GM19240 (cell line): ENCODE results near the gene OR5V1.
"Not testable (repeated sequence)": the region's sequence is repeated elsewhere in the genome, so short reads cannot be mapped to it uniquely, and the experiment has no call there.

ENCODE experiments used
- DNase-seq: peaks from one replicate; pipeline ENCODE4 v3.0.0; 2011; ENCODE audit warnings: low spot score; ENCODE audit not compliant: insufficient read length

OR5V1 gene

DNA sequence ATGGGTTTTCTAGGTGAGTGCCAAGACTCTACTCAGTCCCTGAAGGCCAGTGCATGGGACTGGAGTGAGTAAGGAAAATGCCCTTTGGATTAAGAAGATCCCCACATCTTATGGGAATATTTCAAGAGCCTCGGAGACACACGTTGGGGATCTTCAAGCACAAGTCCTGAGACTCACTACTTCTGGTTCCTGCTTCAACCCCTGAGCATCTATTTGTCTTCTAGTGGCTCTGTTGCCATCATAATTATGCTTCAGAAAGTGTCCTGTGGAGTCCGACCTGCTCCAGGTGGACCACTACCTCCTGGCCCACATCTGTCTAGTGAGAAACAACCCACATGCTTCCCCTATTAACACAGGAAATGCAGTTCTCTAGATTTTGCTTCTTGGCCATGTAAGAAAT, at the start of gene OR5V1:
Gene OR5V1, minus strand, starts transcription at position 101 of the 400 bp plus-strand sequence. CDS start 12,670 bp downstream, outside the sequence.
- no peak for DNase-seq

DNA sequence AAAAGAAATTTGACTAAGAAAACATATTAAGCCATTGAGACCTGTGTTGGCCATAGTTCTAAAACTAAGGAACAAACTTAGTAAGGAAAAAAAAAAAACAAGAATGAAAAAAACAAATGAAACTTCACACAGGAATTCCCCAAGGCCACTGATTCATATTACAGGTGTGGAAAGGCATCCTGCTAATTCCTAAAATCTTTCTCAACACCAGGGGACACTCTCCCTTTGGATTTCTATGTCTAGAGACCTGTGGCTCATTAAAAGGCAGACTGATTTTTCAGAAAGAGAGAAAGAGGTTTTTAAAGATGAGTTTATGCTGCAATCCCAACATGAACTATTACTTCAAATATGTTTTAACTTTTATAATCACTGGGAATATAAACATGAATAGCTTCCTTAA, 45.9 kb upstream of the OR5V1 start, which contains the start of gene OR12D1:
Gene OR12D1, plus strand, starts transcription at position 341 of the 400 bp plus-strand sequence.
- no peak for DNase-seq

DNA sequence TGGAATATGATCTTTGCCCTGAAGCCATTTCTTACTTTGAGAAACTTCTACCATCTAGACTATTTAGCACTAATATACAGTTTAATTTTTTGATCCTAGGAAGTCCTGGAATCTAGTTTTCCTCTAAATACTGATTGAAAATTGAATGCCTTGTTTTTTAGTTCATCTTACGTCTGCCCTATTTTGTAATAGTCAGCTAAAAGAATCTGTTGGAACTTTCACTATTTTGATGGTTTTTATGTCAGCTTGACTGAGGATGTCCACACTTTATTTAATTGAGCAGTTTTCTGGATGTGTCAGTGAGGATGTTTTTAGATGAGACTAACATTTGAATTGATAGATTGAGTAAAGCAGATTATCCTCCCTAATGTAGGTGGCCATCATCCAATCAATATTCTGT, 35.1 kb upstream of the OR5V1 start:
- no peak for DNase-seq

- no peak for DNase-seq
Measured at GRCh38 chr6:29399525-29399924, 30.9 kb upstream of the OR5V1 start.

DNA sequence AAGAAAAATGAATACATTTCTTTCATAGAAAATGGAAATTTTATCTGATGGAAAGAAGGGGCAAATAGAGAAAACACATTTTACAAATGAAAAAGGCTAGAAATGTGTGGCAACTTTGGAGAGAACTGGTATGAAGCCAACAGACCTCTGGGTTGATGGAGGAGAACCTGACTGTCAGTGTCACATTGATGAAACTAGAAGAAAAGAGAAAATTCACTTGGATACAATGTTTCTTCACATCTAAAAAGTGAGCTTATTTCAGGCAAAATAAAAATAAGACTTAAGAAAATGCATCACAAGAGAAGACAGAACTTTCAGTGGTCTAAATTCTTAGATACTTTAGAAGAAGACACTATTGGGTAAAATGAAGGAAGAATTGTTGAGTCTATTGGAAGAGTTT, 26.7 kb upstream of the OR5V1 start, which contains the start of gene OR12D2:
Gene OR12D2, plus strand, starts transcription at position 301 of the 400 bp plus-strand sequence. CDS start 1,069 bp downstream, outside the sequence.
- DNase-seq = no peak

DNA sequence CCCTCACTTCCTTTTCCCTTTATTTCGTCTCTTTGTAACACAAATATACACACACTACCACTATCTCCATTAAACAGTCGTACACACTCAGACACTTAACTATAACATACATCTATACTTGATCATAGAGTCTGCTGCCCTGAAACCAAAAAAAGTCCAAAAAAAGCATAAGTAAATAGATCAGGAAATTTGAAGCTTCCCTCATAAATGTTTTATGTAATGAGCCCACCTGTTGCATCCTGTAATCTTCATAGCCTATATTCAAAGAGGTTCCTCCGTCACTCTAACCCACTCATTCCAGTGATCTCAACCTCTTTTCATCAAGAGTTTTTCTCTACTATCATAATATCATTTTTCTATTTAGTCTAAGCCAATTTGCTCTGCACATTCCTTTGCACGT, 19.9 kb upstream of the OR5V1 start:
- DNase-seq = no peak

- no peak for DNase-seq
Measured at GRCh38 chr6:29376003-29376402, 7.3 kb upstream of the OR5V1 start.

GRCh38 chr6:29375191-29375590, 6.5 kb upstream of the OR5V1 start, which contains the start of gene OR12D3:
TSS of gene OR12D3 (minus strand) at chr6:29375291. CDS start at chr6:29375287, 4 bp downstream.
- no peak for DNase-seq

DNA sequence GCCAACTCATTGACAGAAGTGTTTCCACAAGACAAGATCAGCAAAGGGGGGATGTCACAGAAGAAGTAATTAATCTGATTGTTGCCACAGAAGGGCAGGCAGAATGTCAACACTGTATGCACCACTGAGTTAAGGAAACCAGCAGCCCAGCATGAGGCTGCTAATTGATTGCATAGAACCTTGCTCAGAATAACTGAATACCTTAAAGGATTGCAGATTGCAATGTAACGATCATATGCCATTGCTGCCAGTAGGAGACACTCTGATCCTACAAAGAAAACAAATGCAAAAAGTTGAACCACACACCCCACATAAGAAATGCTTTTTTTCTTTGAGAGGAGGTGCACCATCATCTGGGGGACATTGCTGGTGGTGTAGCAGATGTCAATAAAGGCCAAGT, 13.1 kb downstream of the OR5V1 start:
- DNase-seq = no peak

DNA sequence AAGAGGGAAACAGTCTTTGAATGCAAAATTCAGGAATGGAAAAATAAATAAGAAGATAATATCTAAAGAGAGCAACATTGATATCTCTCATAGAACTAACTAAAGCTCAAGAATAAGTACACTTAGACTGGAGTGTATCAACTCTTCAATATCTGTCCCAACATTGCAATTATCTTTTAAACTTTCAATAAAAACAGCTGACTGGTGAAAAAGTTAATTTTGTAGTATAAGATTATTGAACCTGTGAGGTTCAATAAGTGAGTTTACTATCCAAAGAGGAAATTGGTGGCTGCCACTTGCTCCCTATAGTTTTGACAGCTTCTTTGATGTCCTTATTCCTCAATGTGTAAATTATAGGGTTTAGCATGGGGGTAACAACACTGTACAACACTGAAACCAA, 13.7 kb downstream of the OR5V1 start:
- DNase-seq = no peak

- not testable (repeated sequence) for DNase-seq
Measured at GRCh38 chr6:29349348-29349747, 19.3 kb downstream of the OR5V1 start.

DNA sequence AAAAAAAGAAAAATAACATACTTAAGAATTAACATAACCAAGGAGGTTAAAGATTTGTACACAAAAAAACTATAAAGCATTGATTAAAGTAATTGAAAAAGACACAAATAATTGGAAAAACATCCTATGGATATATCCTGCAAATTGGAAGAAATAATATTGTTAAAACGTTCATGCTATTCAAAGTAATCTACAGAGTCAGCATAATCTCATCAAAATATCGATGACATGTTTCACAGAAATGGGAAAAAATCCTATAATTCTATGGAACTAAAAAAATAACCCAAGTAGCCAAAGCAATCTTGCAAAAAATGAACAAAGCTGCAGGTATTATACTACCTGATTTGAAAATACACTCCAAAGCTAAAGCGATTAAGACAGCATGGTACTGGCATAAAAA, 23.3 kb downstream of the OR5V1 start:
- DNase-seq = no peak

DNA sequence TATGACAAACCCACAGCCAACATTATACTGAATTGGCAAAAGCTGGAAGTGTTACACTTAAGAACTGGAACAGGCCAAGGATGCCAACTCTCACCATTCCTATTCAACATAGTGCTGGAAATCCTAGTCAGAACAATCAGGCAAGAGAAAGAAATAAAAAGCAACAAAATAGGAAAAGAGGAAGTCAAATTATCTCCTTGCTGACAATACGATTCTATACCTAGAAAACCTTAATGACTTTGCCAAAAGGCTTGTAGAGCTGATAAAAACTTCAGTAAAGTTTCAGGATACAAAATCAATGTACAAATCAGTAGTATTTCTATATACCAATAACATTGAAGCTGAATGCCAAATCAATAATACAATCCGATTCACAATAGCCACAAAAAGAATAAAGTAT, 32.4 kb downstream of the OR5V1 start:
- no peak for DNase-seq

DNA sequence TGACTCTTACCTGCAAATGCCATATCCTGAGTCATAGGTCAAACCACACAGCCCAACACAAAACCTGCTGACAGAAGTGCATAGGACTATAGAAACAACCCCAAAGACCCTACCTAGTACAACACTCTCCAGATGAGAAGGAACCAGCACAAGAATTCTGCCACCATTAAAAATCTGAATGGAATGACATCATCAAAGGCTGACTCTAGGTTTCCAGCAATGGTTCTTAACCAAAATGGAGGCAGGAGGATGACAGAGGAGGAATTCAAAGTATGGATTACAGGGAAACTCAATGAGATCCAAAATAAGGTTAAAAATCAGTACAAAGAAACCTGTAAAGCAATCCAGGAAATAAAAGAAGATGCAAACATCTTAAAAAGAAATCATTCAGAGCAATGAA, 36.0 kb downstream of the OR5V1 start:
- no peak for DNase-seq

DNA sequence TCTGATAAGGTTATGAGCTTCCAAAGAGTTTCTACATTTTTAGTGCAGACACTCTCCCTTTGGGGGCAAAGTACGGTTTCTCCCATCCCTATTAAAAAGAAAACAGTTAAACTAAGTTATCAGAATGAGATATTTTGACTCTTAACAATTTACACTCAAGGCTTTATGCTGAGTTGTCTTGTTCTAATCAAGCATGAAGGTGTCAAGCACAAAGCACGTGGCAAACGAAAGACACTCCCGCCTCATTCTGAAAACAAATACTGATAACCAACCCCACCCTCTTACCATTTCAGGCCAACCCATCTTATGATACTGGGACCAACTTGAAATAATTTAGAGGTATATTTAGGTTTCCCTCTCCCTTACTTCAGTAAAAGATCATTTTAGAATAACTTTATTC, 42.9 kb downstream of the OR5V1 start:
- no peak for DNase-seq

GRCh38 chr6:29323332-29323731, 45.3 kb downstream of the OR5V1 start:
- not testable (repeated sequence) for DNase-seq

DNA sequence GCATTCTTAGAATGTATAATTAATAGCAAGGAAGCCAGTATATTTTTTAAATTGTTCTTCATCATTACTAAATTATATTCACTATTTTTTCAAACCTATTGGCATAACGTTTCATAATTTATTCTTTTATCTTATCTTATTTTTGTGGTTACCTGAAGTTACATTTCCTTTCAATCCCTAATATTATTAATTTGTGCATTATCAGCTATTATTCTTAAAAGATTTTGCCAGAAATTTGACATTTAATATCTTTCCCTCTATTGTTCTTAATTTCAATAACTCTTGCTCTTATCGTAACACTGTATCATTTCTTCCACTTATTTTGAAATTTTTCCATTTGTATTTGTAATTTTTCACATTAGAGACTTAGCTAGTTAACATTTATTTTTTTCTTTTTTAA, 48.7 kb downstream of the OR5V1 start:
- no peak for DNase-seq
